Trophoblast cell (in vitro differentiated cells and primary cell): ENCODE data around the gene ZNF827.

Experiments
- DNase-seq, 2 donors: peaks; one replicate each; pipeline ENCODE4 v3.0.0-alpha.2; 2016
- H2AFZ ChIP-seq: 2 replicates; pipeline ENCODE4 v1.6.1; 2013; ENCODE audit warnings: low read length, moderate library complexity, mild to moderate bottlenecking; ENCODE audit not compliant: insufficient read depth, poor library complexity
- H2AK5ac ChIP-seq: 2 replicates; pipeline ENCODE4 v1.6.1; 2013; ENCODE audit warnings: mild to moderate bottlenecking, low read length
- H2BK120ac ChIP-seq: 2 replicates; pipeline ENCODE4 v1.6.1; 2013; ENCODE audit warnings: low read length, mild to moderate bottlenecking, moderate library complexity; ENCODE audit not compliant: insufficient read depth, poor library complexity
- H2BK12ac ChIP-seq: 2 replicates; pipeline ENCODE4 v1.6.1; 2013; ENCODE audit warnings: mild to moderate bottlenecking, low read length, moderate library complexity
- H2BK5ac ChIP-seq: 2 replicates; pipeline ENCODE4 v1.6.1; 2013; ENCODE audit warnings: low read length, low read depth, moderate library complexity, mild to moderate bottlenecking; ENCODE audit not compliant: poor library complexity
- H3K14ac ChIP-seq: 2 replicates; pipeline ENCODE4 v1.6.1; 2013; ENCODE audit warnings: mild to moderate bottlenecking, low read length
- H3K18ac ChIP-seq: 2 replicates; pipeline ENCODE4 v1.6.1; 2013; ENCODE audit warnings: mild to moderate bottlenecking, low read length
- H3K23ac ChIP-seq: 2 replicates; pipeline ENCODE4 v1.6.1; 2013; ENCODE audit warnings: low read length
- H3K27ac ChIP-seq: 2 replicates; pipeline ENCODE4 v1.5.1; 2013; ENCODE audit warnings: low read depth, mild to moderate bottlenecking, inconsistent platforms, low read length, moderate library complexity
- H3K27me3 ChIP-seq: 2 replicates; pipeline ENCODE4 v1.6.1; 2013; ENCODE audit warnings: inconsistent platforms, mild to moderate bottlenecking, low read length, moderate library complexity; ENCODE audit not compliant: insufficient read depth
- H3K36me3 ChIP-seq, 2 experiments: 1 replicate in 1 of 2; 2 replicates in 1 of 2; pipeline ENCODE4 v1.6.1; 2013; ENCODE audit warnings: low read length in 2 of 2, mild to moderate bottlenecking in 2 of 2, moderate library complexity in 1 of 2; ENCODE audit not compliant: insufficient read depth in 2 of 2, control insufficient read depth in 1 of 2
- H3K4ac ChIP-seq: 2 replicates; pipeline ENCODE4 v1.6.1; 2013; ENCODE audit warnings: low read depth, mild to moderate bottlenecking, low read length, moderate library complexity
- H3K4me1 ChIP-seq, 2 experiments: 1 replicate in 1 of 2; 2 replicates in 1 of 2; pipeline ENCODE4 v1.6.1; 2013; ENCODE audit warnings: low read length in 2 of 2, mild to moderate bottlenecking in 2 of 2, moderate library complexity in 1 of 2; ENCODE audit not compliant: insufficient read depth in 2 of 2, control insufficient read depth in 1 of 2
- H3K4me2 ChIP-seq: 2 replicates; pipeline ENCODE4 v1.6.1; 2013; ENCODE audit warnings: inconsistent platforms, mild to moderate bottlenecking, low read length, moderate library complexity
- H3K4me3 ChIP-seq: 2 replicates; pipeline ENCODE4 v1.5.1; 2013; ENCODE audit warnings: mild to moderate bottlenecking, low read depth, low read length, inconsistent platforms
- H3K79me1 ChIP-seq: one replicate; pipeline ENCODE4 v1.6.1; 2013; ENCODE audit warnings: low read length
- H3K79me2 ChIP-seq: 2 replicates; pipeline ENCODE4 v1.6.1; 2013; ENCODE audit warnings: low read length, mild to moderate bottlenecking; ENCODE audit not compliant: control insufficient read depth, insufficient read depth, poor library complexity
- H3K9ac ChIP-seq: 2 replicates; pipeline ENCODE4 v1.6.1; 2013; ENCODE audit warnings: mild to moderate bottlenecking, low read length
- H3K9me3 ChIP-seq: 2 replicates; pipeline ENCODE4 v1.6.1; 2013; ENCODE audit warnings: low read depth, mild to moderate bottlenecking, control low read depth, inconsistent platforms, low read length; ENCODE audit not compliant: insufficient read depth
- H4K12ac ChIP-seq: 2 replicates; pipeline ENCODE4 v1.6.1; 2013; ENCODE audit warnings: low read depth, mild to moderate bottlenecking, low read length, moderate library complexity
- H4K8ac ChIP-seq: 2 replicates; pipeline ENCODE4 v1.6.1; 2013; ENCODE audit warnings: low read depth, mild to moderate bottlenecking, low read length, moderate library complexity
- H4K91ac ChIP-seq: one replicate; pipeline ENCODE4 v1.6.1; 2013; ENCODE audit warnings: low read depth, mild to moderate bottlenecking, low read length, moderate library complexity
- WGBS: extraction: QIAGEN DNeasy Blood & Tissue Kit; methylation state at CpG from one replicate; pipeline ENCODE4 v1.1.7; 2013; ENCODE audit warnings: missing lambda C conversion rate; ENCODE audit not compliant: insufficient read length, insufficient coverage; ENCODE audit errors: extremely low coverage; 5-methylcytosine and 5-hydroxymethylcytosine counted together

Gene ZNF827

DNA sequence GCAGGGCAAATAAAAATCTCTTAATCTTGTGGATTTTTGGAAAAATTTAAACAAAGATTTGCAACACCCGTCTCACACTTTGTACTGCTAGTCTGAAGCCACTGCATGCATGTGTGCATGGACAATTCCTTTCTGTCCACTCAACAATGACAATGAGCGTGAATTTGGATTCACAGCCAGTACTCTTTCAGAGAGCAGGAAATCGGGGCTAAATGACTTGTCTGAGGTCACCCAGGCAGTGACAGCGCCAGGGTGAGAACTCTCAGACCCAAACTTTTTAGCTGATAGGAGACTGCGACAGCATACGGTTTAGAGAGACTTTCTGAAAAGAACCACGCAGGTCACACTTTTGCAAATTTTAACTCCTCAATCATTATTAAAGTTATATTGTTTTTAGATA is 90.9 kb downstream of the ZNF827 start:
- Histone ChIP-seq H3K23ac (no peak overlapping the region), H4K91ac (no peak overlapping the region), H3K79me1 (peaks cover 11% of the 10 kb centered on the region), H3K4ac (no peak overlapping the region), H2AK5ac (no peak overlapping the region), H3K36me3 (peaks cover 4 to 11% of the 10 kb centered on the region in 2 experiments), H4K12ac (no peak overlapping the region), H3K79me2 (peaks cover 3% of the 10 kb centered on the region), H2BK5ac (no peak overlapping the region), H3K9ac (no peak overlapping the region), H3K14ac (no peak overlapping the region), H3K4me1 (peaks cover 3 to 12% of the 10 kb centered on the region in 2 experiments), H2BK12ac (no peak overlapping the region), H3K27ac (no peak overlapping the region), H3K9me3 (no peaks in the 10 kb centered on the region), H4K8ac (no peak overlapping the region), H2AFZ (no peak overlapping the region), H3K27me3 (no peaks in the 10 kb centered on the region), H3K4me2 (no peak overlapping the region), H3K4me3 (no peak overlapping the region), H2BK120ac (no peak overlapping the region), H3K18ac (no peak overlapping the region)
- no peak for DNase-seq
- WGBS = no CpG with 5 or more reads among the region's 7 CpGs

DNA sequence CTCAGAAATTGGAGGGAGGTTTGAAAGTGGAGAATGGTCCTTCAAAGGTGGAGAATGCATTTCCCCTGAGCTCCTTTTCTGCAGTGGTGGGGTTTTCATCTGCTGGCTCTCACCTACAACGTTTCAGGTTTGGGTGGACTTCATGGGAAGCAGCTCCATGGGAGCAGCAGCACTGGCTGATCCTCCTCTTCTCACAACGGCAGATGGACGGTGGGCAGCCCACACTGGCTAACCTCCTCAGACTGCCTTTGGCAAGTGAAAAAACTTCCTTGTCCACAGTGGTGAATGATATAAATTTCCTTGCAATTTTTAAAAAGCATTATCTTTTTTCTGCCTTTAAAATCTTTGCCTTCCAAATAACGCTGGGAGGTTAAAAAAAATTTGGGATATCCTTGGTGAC is 93.5 kb downstream of the ZNF827 start:
- DNase-seq = no peak
- Histone ChIP-seq H4K8ac (no peak overlapping the region), H3K4me1 (peaks cover 0 to 4% of the 10 kb centered on the region in 2 experiments), H3K14ac (no peak overlapping the region), H4K12ac (no peak overlapping the region), H3K9me3 (no peaks in the 10 kb centered on the region), H3K9ac (no peak overlapping the region), H2BK120ac (no peak overlapping the region), H3K27me3 (no peaks in the 10 kb centered on the region), H2AFZ (no peak overlapping the region), H3K79me2 (peaks cover 2% of the 10 kb centered on the region), H2BK5ac (no peak overlapping the region), H3K23ac (no peak overlapping the region), H3K36me3 (peaks cover 7 to 21% of the 10 kb centered on the region in 2 experiments), H3K79me1 (peaks cover 5% of the 10 kb centered on the region), H3K18ac (no peak overlapping the region), H2BK12ac (no peak overlapping the region), H3K4me3 (no peak overlapping the region), H2AK5ac (no peak overlapping the region), H3K4me2 (no peak overlapping the region), H3K27ac (no peak overlapping the region), H4K91ac (no peak overlapping the region), H3K4ac (no peak overlapping the region)
- WGBS = no CpG with 5 or more reads among the region's 4 CpGs

DNA sequence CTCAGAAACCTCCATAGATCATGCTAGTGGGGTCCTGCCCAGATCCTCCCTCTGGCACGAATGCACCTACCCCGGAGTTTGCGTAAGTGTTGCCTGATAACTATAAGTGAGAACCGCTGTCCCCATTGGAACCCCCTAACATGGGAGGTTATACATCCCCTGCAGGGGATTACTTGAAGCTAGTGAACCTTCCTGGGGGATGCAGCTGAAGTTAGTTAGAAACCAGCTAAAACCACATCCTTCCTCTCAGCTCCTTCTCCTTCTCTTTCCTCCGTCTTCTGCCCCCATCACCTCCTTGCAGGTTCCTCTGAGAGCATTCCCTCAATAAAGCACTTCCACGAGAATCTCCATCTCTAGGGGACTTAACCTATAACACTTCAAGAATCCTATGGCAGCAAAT is 95.0 kb downstream of the ZNF827 start:
- H3K4ac ChIP-seq = no peak overlapping the region
- H3K9me3 ChIP-seq = no peaks in the 10 kb centered on the region
- no peak overlapping the region for H2BK12ac ChIP-seq
- no peak overlapping the region for H2BK5ac ChIP-seq
- no peak overlapping the region for H3K14ac ChIP-seq
- no peaks in the 10 kb centered on the region for H3K79me1 ChIP-seq
- DNase-seq = no peak
- H2AK5ac ChIP-seq = no peak overlapping the region
- no peak overlapping the region for H3K4me3 ChIP-seq
- H3K4me1 ChIP-seq = peaks cover 0 to 2% of the 10 kb centered on the region in 2 experiments
- WGBS = no CpG with 5 or more reads among the region's 6 CpGs
- no peak overlapping the region for H3K23ac ChIP-seq
- no peak overlapping the region for H2AFZ ChIP-seq
- H3K9ac ChIP-seq = no peak overlapping the region
- no peak overlapping the region for H4K12ac ChIP-seq
- no peak overlapping the region for H4K91ac ChIP-seq
- no peak overlapping the region for H3K18ac ChIP-seq
- no peaks in the 10 kb centered on the region for H3K79me2 ChIP-seq
- no peak overlapping the region for H4K8ac ChIP-seq
- H3K27ac ChIP-seq = no peak overlapping the region
- peaks cover 10 to 25% of the 10 kb centered on the region in 2 experiments for H3K36me3 ChIP-seq
- no peaks in the 10 kb centered on the region for H3K27me3 ChIP-seq
- no peak overlapping the region for H3K4me2 ChIP-seq
- no peak overlapping the region for H2BK120ac ChIP-seq

DNA sequence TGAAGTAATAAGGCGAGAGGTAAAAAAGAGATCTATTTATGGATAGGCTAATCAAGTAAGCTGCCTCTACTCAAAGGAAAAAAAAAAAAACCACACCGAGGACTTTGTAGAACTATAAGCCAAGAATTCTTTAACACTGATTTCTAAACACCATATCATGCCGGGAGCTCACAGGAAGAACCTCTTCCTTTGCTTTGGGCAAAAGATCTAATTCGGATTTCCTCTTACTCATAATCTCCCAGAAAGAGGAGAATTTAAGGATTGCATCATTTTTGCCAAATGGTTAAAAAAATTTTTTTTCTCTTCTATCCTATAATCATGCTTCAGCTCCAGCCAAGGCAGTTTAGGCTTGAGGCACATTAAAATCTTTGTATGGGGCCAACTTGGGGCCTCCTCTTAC is 95.5 kb downstream of the ZNF827 start:
- H3K4me1 ChIP-seq = peaks cover 0 to 2% of the 10 kb centered on the region in 2 experiments
- no peak overlapping the region for H4K91ac ChIP-seq
- H2BK5ac ChIP-seq = no peak overlapping the region
- H3K79me2 ChIP-seq = no peaks in the 10 kb centered on the region
- no peaks in the 10 kb centered on the region for H3K9me3 ChIP-seq
- no peak overlapping the region for H4K8ac ChIP-seq
- H3K27ac ChIP-seq = no peak overlapping the region
- no peak overlapping the region for H2AFZ ChIP-seq
- no peak overlapping the region for H2AK5ac ChIP-seq
- H3K4me2 ChIP-seq = no peak overlapping the region
- H3K4me3 ChIP-seq = no peak overlapping the region
- no peaks in the 10 kb centered on the region for H3K27me3 ChIP-seq
- no peak for DNase-seq
- no peak overlapping the region for H2BK120ac ChIP-seq
- no peak overlapping the region for H3K9ac ChIP-seq
- H3K79me1 ChIP-seq = no peaks in the 10 kb centered on the region
- WGBS = no CpG with 5 or more reads among the region's 4 CpGs
- no peak overlapping the region for H3K18ac ChIP-seq
- no peak overlapping the region for H3K14ac ChIP-seq
- no peak overlapping the region for H4K12ac ChIP-seq
- peaks cover 10 to 25% of the 10 kb centered on the region in 2 experiments for H3K36me3 ChIP-seq
- H2BK12ac ChIP-seq = no peak overlapping the region
- H3K23ac ChIP-seq = no peak overlapping the region
- no peak overlapping the region for H3K4ac ChIP-seq
